D341Med (cell line): ENCODE results near the gene DYRK1A.
"Not testable (repeated sequence)": the region's sequence is repeated elsewhere in the genome, so short reads cannot be mapped to it uniquely, and the experiment has no call there.

ENCODE experiments used
- DNase-seq: peaks from one replicate; pipeline ENCODE4 v3.0.0; 2012; ENCODE audit warnings: low spot score

DYRK1A gene

DNA sequence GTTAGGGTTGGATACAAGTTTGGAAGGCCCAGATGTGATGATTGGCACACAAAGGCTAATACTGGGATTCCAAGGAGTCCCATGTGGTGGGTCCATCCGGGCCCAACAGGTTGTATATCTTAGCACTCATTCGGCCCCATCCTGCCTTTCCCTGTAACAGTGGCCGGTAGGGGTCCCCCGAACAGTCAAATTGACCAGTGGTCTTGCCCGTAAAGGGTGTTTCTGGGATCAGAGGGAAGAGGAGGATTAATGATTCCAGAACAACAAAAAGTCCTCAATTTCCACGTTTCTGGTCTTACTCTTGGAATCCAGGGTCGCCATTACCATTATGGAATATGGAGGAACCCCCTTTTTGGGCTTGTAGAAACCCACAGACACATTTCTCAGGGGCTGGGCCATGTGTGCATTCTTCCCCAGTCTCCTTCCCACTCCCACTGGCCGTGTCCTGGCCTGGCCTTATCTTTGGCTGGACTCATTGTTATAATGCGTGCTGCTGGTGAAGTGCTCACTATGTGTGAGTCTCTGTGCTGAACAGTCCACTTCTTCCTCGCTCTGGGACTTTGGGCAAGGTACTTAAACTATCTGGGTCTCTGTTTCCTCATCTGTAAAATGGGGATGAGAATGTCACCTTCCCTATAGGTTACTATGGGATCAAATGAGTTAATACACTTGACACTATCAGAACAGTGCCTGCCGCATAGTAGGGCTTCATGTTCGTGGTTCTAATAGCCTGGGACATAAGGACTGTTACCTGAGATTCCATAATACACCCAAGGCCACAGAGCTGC is 161.8 kb downstream of the DYRK1A start:
- no peak for DNase-seq

DNA sequence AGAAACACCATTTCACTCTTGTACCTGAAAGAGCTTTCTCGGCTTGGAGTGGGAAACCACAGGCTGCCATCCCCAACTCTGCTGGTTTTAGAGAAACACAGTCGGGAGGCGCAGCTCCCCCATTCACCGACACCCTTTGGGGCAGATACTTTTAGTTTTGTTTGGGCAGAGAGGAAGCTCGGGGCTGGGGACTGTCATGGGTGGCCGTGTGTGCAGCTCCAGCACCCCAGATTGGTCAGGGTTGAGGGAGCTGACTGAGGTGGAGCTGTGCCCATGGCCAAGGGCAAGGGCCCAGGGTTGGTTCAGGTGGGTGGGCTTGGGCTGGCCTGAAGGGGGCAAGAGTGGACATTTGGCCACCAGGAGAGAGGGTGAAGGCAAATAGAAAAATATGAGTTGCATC is 163.1 kb downstream of the DYRK1A start:
- DNase-seq = no peak

DNA sequence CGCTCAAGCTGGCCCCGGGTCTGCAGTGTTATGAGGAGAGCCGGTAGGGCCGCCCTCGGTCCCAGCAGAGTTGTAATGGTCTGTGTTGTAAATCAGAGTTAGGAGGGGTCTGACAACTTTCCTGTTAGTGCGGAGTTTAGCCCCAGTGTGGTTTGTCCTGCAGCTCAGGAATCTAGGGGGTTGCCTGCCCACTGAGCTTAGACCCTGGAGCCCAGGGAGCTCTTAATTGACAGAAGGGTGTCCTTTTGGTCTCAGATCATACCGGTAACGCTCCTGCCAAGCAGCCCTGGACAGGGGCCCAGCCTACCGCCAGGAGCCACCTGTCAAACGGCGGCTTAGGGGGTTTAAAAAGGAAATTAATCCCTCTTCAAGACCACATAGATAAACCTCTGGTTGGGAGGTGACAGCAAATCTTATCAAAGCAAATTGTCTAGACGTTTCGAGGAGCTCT is 164.4 kb downstream of the DYRK1A start:
- peak; percentile 80 for DNase-seq

DNA sequence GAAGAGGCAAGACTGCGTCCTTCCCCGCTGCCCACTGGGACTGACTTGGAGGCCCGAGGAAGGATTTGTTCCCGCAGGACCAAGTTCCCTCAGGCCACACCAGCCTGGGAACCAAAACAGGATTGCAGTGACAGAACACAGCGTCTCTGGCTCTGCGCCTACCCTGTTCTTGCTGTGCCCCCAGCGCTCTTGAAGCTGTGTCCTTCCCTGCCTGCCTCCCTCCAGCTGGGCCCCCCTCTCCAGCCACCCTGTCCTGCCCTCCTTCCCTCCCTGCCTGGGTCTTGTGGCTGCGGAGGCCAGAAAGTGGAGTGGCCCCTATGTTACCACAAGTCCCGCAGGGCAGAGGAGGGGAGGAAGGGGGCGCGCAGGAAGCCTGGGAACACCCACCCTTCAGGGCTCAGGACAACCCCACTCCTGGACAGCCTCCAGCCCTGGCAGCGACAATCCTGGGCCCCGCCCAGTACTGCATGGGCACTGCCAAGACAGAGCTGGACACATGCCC is 164.9 kb downstream of the DYRK1A start:
- DNase-seq = peak; percentile 64

DNA sequence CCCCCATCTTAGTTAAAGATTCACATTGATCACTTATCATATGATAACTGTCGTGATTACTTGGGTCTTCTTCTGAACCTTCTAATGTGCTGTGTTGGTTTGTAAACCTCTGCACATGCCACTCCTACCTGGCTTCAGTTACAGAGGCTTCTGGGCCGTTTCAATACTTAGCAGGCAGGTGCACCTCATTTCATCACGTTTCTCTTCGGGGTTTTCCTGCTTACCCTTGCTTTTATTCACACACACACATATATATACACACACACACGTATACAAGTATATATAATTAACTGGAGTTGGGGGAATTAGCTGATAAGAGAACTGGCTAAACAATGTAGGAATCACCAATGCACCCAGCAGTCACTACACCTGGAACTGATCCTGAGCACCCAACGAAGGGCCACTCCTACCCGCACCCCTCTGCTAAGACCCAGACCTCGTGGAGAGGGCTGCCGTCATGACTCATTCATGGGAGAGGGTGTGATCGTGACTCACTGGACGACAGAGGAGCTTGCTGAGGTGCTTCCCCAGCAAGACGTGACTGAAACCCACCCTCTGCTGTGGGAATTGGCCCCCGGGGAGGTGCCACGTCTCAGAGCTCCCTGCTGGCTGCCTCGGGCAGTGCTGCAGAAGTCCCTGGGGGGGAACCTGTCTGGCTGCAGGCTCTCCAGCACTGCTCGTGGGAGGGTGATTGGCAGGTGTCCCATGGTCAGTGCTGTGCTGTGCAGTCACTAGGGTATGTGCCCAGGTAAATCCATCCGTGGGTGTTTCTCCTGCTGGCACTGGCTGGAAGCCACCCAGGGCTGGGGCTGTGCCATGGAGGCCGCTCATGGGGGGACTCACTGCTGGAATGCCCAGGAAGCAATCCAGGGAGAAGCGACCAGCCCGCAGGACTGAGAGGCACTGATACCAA is 166.6 kb downstream of the DYRK1A start:
- no peak for DNase-seq

DNA sequence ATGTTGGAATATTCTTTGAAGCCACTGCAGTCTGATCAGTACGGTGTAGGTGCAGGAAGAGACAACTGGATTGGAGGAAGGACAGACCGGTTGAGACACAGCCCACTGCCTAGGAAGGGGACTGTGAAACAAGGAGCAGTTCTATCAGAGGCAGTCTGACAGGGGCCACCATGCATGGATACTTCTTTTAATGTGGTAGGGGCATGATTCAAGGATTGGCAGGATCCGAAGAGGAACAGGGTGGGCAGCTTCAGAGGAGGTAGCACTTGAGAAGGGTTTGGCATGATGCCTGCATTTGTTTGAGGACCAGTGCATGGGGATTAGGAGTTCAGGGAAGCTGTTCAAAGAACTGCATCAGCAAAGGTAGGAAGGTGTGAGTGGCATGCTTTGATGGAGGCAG is 167.9 kb downstream of the DYRK1A start:
- DNase-seq = no peak

DNA sequence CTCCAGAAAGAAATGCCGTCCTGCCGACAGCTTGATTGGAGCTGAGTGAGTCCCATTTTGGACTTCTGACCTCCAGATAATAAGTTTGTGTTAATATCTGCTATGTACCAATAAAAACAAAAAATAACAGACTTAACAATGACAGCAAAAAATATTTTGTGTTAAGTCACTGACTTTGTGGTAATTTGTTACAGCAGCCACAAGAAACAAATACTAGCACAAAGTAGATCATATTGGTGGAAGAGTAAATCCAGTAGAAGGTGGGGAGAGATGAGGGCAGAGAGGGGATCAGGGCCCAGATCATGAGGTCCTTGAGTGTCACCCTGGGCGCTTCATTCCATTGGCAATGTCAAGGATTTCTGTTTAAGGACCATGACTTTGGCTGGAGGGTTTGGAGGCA is 168.6 kb downstream of the DYRK1A start:
- no peak for DNase-seq

DNA sequence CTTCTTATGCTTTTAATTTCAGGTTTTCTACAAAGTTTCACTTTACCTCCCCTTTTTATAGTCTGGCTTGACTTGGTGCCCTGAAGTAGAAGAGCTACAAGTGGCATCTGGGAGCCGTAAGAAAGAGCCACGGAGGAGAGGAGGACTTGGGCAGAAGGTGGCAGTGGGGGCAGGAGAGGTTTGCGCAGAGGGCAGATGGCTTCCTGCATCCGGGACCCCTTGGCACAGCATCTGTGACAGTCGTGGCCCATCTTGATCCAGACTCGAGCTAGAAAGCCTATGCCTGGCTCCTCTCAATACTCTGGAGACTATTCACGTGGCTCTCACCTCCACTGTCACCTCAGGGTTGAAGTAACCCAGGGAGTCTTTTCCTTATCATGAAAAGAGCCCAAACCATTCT is 169.1 kb downstream of the DYRK1A start:
- no peak for DNase-seq

DNA sequence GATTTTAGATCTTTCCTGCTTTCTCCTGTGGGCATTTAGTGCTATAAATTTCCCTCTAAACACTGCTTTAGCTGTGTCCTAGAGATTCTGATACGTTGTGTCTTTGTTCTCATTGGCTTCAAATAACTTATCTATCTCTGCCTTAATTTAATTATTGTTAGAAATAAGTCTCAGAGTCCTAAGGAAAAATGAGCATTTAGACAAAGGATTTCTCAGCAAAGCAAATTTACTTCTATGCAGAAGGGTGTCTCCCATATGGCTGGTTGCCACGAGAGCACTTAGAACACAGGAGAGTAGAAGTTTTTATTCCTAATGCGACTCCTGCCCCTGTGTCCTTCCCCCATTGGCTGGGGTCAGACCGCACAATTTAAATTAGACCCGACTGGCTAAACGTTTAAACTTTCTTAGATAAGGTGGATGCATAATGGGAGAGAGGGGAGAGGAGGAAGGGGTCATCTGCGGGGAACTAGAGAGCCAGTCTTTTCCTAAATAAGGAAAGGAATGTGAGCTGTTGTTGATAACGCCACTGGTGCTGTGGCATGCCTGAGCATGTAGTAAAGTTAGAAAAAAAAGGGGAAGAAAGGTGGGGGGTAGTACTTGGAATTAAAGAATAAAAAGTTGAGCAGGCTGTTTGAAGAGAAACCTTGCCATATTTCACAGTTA is 170.2 kb downstream of the DYRK1A start:
- no peak for DNase-seq

DNA sequence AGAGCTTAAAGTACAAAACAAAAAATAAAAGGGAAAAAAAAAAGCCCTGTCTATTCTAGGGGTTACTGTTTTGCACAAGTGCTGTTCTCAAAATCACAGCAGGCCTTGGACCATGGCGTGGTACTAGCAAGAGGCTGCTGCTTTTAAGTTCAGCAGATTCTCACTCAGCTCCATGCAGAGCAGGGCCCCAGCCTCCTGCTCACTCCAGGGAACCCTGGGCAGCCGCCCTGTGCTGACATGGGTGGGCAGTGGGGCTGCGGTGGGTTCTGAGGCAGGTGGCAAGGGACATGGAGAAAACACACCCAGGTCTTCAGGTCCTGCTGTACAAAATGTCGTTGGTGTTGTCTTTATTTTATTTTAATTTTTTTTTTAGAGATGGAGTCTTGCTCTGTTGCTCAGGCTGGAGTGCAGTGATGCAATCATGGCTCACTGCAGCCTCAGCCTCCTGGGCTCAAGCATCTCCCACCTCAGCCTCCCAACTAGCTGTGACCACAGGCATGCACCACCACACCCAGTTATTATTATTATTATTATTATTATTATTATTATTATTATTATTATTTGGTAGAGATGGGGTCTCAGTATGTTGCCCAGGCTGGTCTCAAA is 170.9 kb downstream of the DYRK1A start:
- no peak for DNase-seq

DNA sequence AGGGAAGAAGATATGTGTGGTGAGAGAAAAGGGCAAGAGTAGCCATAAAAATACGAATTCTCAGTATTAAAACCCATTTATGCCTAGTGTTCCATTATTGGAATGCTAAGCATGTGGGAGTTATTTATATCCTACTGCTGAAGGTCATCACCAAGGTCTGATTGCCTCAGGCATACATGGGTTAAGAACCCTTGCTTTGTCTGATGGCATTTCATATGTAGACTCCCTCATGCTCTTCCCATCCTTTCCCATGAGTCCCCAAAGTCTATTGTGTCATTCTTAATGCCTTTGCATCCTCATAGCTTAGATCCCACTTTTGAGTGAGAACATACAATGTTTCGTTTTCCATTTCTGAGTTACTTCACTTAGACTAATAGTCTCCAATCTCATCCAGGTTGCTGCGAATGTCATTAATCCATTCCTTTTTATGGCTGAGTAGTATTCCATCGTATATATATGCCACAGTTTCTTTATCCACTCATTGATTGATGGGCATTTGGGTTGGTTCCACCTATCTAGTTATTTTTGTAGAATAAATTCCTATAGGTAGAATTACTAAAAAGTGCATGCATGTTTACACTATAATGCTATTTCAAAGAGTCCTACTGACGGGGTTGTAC is 172.5 kb downstream of the DYRK1A start:
- DNase-seq = no peak

DNA sequence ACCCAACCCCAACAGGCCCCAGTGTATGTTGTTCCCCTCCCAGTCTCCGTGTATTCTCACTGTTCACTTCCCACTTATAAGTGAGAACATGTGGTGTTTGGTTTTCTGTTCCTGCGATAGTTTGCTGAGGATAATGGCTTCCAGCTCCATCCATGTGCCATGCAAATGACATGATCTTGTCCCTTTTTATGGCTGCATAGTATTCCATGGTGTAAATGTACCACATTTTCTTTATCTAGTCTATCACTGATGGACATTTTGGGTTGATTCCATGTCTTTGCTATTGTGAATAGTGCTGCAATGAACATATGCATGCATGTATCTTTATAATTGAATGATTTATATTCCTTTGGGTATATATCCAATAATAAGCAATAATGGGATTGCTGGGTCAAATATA is 174.6 kb downstream of the DYRK1A start:
- not testable (repeated sequence) for DNase-seq

DNA sequence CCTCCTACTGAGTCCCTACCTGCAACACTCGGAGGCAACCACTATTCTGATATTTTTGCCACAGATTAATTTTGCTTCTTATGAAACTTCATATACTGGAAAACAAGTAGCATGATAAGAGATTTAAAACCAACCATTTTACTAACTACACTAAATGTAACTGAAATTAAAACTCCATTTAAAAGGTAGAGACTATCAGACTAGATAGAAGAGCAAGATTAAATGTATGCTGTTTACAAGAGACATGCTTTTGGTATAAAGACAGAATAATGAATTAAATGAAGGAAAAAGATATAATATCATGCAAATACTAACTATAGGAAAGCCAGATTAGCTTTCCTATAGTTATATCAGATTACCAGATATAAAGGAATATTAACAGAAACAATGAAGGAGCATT is 175.9 kb downstream of the DYRK1A start:
- DNase-seq = no peak

DNA sequence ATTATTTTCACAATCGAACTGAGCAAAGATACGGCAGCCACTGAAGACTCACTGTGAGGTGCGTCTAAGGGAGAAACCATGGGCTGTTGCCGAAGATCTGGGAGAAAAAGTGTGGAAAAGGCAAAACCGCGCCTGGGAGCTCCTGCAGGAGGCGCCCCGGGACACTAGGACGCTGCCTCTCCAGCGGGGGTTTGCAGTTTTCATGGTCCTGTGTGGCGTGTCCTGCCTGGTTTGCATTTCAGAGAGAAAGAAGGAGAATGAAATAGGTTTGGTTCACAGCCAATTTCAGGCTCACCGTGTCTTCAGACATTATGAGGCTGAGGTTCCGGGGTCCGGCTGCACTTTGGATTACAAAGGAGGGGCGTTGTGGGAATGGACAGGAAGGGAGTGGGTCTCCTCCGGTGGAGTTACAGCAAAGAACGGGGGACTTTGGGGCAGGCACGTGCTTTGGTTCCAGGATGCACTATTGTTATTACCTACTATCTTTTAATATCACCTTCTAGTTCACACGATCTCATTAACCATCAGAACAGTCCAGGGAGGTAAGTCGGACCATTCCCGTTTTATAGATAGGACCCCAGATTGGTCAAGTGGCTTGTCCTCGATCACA is 179.8 kb downstream of the DYRK1A start:
- no peak for DNase-seq

DNA sequence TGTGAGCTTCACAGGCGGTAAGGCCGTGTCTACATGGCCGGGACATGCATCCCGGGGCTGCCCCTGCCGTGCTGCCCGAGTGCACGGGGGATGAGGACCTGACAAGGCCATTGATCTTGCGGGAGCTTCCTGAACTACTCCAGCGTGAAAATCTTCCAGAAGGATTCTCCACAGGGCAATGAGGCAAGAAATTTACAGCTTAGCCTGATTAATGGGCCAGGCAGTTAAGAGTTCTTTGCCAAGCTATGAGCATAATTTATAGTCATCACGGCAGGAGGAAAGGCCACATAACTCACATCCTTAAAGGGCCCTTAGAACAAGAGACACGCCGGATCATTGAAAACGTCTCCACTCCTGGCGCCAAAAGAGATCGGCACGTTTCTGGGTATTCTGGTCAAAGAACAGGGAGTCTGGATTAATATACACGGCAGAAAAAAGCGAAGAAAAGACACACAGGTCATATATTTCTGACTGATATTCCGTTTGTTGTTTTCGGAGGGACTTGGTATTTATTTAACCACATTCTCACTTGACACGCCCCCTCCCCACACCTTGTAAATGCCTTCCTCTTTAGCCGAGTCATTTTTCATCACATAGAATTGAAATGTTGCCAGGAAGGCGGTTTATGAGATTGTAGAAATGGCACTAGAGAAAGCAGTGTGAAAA is 180.5 kb downstream of the DYRK1A start:
- no peak for DNase-seq

DNA sequence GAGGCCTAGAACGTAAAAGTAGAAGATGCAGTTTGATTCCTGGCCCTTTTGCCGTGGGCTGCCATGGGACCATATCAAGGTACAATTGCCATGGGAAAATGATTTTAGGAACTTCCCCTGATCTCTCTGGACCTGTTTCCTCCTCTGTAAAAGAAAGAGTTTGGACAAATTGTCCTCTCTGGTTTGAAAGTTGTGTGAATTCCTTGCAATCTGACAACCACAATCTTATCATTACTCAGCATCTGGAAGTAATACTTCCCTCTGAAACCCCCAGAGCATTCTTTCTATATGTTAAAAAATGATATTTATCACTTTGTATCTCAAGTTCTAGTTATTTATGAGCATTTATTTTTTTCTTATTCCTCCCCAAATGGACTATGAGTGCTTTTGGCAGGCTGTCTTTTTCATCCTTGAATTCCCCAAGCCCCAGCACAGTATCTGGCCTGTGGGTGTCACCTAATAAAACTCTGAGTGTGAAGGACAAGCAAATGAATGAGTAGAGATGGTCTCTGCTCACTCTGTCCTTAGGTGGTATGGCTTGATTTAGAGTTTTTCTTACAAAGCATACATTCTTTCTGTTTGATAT is 181.1 kb downstream of the DYRK1A start:
- DNase-seq = no peak

DNA sequence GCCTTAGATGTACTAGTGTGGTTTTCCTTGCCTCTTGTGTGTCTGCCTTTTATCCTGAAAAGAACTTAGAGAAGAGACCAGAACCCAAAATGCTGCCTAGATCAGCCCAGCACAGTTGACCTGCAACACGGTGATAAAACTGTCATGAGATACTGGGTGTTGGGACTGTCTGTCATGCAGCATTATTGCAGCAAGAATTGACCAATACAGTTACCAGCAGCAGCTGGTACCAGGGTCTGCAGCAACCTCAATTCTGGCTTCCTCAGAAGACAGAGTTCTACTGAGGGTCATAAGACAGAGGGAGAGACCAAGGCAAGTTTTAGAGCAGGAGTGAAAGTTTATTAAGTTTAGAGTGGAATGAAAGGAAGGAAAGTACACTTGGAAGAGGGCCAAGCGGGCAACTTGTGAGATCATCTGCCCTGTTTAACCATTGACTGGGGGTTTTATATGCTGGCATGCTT is 182.0 kb downstream of the DYRK1A start:
- DNase-seq = no peak

DNA sequence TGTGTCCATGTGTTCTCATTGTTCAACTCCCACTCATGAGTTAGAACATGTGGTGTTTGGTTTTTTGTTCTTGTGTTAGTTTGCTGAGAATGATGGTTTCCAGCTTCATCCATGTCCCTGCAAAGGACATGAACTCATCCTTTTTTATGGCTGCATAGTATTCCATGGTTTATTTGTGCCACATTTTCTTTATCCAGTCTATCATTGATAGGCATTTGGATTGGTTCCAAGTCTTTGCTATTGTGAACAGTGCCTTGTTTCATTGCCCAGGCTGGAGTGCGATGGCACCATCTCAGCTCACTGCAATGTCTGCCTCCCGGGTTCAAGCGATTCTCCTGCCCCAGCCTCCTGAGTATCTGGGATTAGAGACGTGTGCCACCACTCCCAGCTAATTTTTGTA is 183.2 kb downstream of the DYRK1A start:
- not testable (repeated sequence) for DNase-seq

DNA sequence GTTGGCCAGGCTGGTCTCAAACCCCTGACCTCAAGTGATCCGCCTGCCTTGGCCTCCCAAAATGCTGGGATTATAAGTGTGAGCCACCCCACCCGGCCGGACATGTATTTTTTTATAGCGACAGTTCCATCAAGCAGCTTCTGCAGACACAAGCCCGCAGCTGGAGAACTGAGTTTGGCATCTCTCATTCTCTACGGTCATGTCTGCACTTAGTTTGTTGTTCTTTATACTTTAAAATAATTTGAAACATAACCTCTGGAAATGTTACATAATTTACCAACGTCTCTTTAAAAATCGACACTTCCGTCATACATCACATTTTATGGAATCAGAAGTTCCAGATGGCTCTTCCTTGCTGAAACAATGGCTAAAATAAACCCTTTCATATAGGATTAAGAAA is 183.6 kb downstream of the DYRK1A start:
- no peak for DNase-seq
